OCI-LY1 (cell line): ENCODE data around the gene ATF5.

Source experiments
- H2AFZ ChIP-seq: fragments of 200-600 bp; sonication (generic), shearing (Covaris generic); 2 replicates; pipeline ENCODE4 v1.6.0; 2014; ENCODE audit warnings: antibody characterized with exemption, mild to moderate bottlenecking, low read length
- H3F3A ChIP-seq: fragments of 200-600 bp; sonication (generic), shearing (Covaris generic); 2 replicates; pipeline ENCODE4 v1.6.0; 2014; ENCODE audit warnings: mild to moderate bottlenecking, antibody characterized with exemption, low read length, moderate library complexity; ENCODE audit not compliant: insufficient read depth
- H3K27ac ChIP-seq: fragments of 200-600 bp; sonication (generic); 2 replicates; pipeline ENCODE4 v1.5.1; 2014; ENCODE audit warnings: low read length, mixed run types, mild to moderate bottlenecking, low read depth; ENCODE audit not compliant: poor library complexity, severe bottlenecking
- H3K27me3 ChIP-seq: fragments of 200-600 bp; sonication (generic); 2 replicates; pipeline ENCODE4 v1.6.0; 2014; ENCODE audit warnings: antibody characterized with exemption, mild to moderate bottlenecking, low read length, moderate library complexity; ENCODE audit not compliant: insufficient read depth
- H3K36me3 ChIP-seq: fragments of 200-600 bp; sonication (generic); 2 replicates; pipeline ENCODE4 v1.6.1; 2014; ENCODE audit warnings: mild to moderate bottlenecking, antibody characterized with exemption, low read length, moderate library complexity, mixed read lengths; ENCODE audit not compliant: insufficient read depth
- H3K4me1 ChIP-seq: fragments of 200-600 bp; sonication (generic); 2 replicates; pipeline ENCODE4 v1.5.1; 2014; ENCODE audit warnings: mild to moderate bottlenecking, low read length, moderate library complexity; ENCODE audit not compliant: insufficient read depth, severe bottlenecking
- H3K4me2 ChIP-seq: fragments of 200-600 bp; sonication (generic), shearing (Covaris generic); 2 replicates; pipeline ENCODE4 v1.6.1; 2014; ENCODE audit warnings: low read length
- H3K4me3 ChIP-seq: fragments of 200-600 bp; sonication (generic); 2 replicates; pipeline ENCODE4 v1.5.1; 2014; ENCODE audit warnings: low read length, low read depth, mild to moderate bottlenecking, mixed read lengths; ENCODE audit not compliant: poor library complexity, severe bottlenecking
- H3K79me2 ChIP-seq: fragments of 200-600 bp; shearing (Covaris generic); 2 replicates; pipeline ENCODE4 v1.6.1; 2016; ENCODE audit warnings: mixed run types, low read length, mixed read lengths; ENCODE audit not compliant: insufficient read depth
- H3K9ac ChIP-seq: fragments of 200-600 bp; sonication (generic), shearing (Covaris generic); 2 replicates; pipeline ENCODE4 v1.6.1; 2014; ENCODE audit warnings: mild to moderate bottlenecking, low read length, mixed read lengths
- H3K9me2 ChIP-seq: fragments of 200-600 bp; sonication (generic), shearing (Covaris generic); 2 replicates; pipeline ENCODE4 v1.6.1; 2014; ENCODE audit warnings: low read depth, mild to moderate bottlenecking, low read length, mixed read lengths
- H3K9me3 ChIP-seq: fragments of 200-600 bp; shearing (Covaris generic); 2 replicates; pipeline ENCODE4 v1.6.1; 2014; ENCODE audit warnings: low read length, mixed read lengths
- H4K20me1 ChIP-seq: fragments of 200-600 bp; sonication (generic), shearing (Covaris generic); 2 replicates; pipeline ENCODE4 v1.6.0; 2016; ENCODE audit warnings: mild to moderate bottlenecking, low read length; ENCODE audit not compliant: insufficient read depth
- CTCF ChIP-seq: fragments of 200-600 bp; sonication (generic), shearing (Covaris generic); IDR thresholded peaks from 2 replicates; pipeline ENCODE4 v1.5.1; 2017; ENCODE audit warnings: mild to moderate bottlenecking, antibody characterized with exemption, low read length, moderate library complexity, mixed read lengths
- EZH2 ChIP-seq: fragments of 200-600 bp; sonication (generic), shearing (Covaris generic); IDR thresholded peaks from 2 replicates; pipeline ENCODE4 v1.8.0; 2017; ENCODE audit warnings: borderline replicate concordance, mixed run types, mild to moderate bottlenecking, antibody characterized with exemption, low read length, moderate library complexity, mixed read lengths

ATF5 gene

GRCh38 chr19:49887037-49887664 lies 41.9 kb upstream of the ATF5 start:
- Histone ChIP-seq H3F3A (0 out of 2 replicates have a peak, but pooled peaks cover 2% of the 10 kb centered on the region), H3K9me2 (no peaks in the 10 kb centered on the region), H3K79me2 (no peaks in the 10 kb centered on the region), H3K4me3 (no peak overlapping the region), H2AFZ (no peak overlapping the region), H4K20me1 (no peaks in the 10 kb centered on the region), H3K36me3 (peaks cover 34% of the 10 kb centered on the region), H3K9ac (no peak overlapping the region; the same call in 1 of the 2 replicates), H3K27me3 (no peaks in the 10 kb centered on the region), H3K4me1 (peaks cover 39% of the 10 kb centered on the region), H3K9me3 (0 out of 2 replicates have a peak, but pooled peaks cover 3% of the 10 kb centered on the region), H3K27ac (no peak overlapping the region), H3K4me2 (no peak overlapping the region; the same call in 1 of the 2 replicates)
- TF ChIP-seq CTCF (no peak), EZH2 (no peak)

- TF ChIP-seq EZH2 = no peak
- no peak for TF ChIP-seq CTCF
- Histone ChIP-seq H3K9ac (no peak overlapping the region; the same call in 1 of the 2 replicates), H3K36me3 (peaks cover 26% of the 10 kb centered on the region)
Measured at GRCh38 chr19:49887665-49888509, 41.1 kb upstream of the ATF5 start.

GRCh38 chr19:49888510-49888824 lies 40.5 kb upstream of the ATF5 start:
- Histone ChIP-seq H3F3A (0 out of 2 replicates have a peak, but pooled peaks cover 2% of the 10 kb centered on the region), H3K4me2 (peak overlapping the region; percentile 43; the same call in 1 of the 2 replicates), H4K20me1 (no peaks in the 10 kb centered on the region), H3K79me2 (no peaks in the 10 kb centered on the region), H3K4me3 (peak overlapping the region; percentile 26), H3K36me3 (peaks cover 20% of the 10 kb centered on the region), H3K27me3 (no peaks in the 10 kb centered on the region), H3K9me2 (no peaks in the 10 kb centered on the region), H3K4me1 (peaks cover 39% of the 10 kb centered on the region), H3K9ac (no peak overlapping the region), H3K9me3 (no peaks in the 10 kb centered on the region), H3K27ac (peak overlapping the region; percentile 44), H2AFZ (no peak overlapping the region)
- TF ChIP-seq CTCF = no peak
- TF ChIP-seq EZH2 = no peak

More at GRCh38 chr19:49887665-49888509, 41.1 kb upstream of the ATF5 start:
- Histone ChIP-seq H3K4me1 (peaks cover 39% of the 10 kb centered on the region), H4K20me1 (no peaks in the 10 kb centered on the region), H2AFZ (no peak overlapping the region), H3K27me3 (no peaks in the 10 kb centered on the region), H3F3A (0 out of 2 replicates have a peak, but pooled peaks cover 2% of the 10 kb centered on the region), H3K9me3 (0 out of 2 replicates have a peak, but pooled peaks cover 3% of the 10 kb centered on the region), H3K4me2 (peak overlapping the region; percentile 45; the same call in 1 of the 2 replicates), H3K79me2 (no peaks in the 10 kb centered on the region), H3K27ac (peak overlapping the region; percentile 16), H3K9me2 (no peaks in the 10 kb centered on the region), H3K4me3 (peak overlapping the region; percentile 26)
